CD4-positive, alpha-beta T cell treated with Interferon gamma for 1 hour (primary cell): ENCODE measurements around the gene OLIG3.

ENCODE experiments used
- DNase-seq: peaks from one replicate; pipeline ENCODE4 v3.0.0-alpha.2; 2020

The OLIG3 gene

GRCh38 chr6:137495703-137496336, 1.6 kb upstream of the OLIG3 start:
- no peak for DNase-seq

GRCh38 chr6:137494988-137495702, 951 bp upstream of the OLIG3 start:
- no peak for DNase-seq

DNA sequence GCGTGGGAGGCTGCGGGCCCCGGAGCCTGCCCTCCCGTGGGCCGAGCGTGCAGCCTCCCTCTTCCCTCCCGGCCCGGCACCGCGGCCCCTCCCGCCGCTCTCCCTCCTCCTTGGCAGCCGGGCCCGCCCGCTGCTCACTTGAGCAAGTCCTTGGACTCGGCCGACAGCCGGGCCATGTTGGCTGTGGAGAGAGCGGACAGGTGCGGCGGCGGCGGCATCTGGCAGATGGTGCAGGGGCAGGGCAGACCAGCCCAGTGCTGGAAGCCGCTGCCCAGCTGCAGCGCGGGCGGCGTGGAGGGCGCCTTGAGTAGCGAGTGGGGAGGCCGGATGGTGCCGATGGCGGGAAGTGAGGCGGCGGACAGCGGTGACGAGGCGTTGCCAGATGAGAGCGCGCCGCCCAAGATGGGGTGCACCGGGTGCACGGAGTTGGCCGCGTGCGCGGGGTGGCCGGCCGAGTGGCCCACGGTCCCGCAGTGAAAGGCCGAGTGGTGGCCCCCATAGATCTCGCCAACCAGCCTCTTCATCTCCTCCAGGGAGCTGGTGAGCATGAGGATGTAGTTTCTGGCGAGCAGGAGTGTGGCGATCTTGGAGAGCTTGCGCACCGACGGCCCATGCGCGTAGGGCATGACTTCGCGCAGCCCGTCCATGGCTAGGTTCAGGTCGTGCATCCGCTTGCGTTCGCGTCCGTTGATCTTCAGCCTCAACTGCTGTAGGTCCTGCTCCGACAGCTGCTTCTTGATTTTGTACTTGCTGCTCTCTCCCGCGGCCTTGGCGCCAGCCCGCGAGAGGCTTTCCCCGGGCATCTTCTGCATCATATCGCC, 766 bp downstream of the OLIG3 start:
- no peak for DNase-seq

DNA sequence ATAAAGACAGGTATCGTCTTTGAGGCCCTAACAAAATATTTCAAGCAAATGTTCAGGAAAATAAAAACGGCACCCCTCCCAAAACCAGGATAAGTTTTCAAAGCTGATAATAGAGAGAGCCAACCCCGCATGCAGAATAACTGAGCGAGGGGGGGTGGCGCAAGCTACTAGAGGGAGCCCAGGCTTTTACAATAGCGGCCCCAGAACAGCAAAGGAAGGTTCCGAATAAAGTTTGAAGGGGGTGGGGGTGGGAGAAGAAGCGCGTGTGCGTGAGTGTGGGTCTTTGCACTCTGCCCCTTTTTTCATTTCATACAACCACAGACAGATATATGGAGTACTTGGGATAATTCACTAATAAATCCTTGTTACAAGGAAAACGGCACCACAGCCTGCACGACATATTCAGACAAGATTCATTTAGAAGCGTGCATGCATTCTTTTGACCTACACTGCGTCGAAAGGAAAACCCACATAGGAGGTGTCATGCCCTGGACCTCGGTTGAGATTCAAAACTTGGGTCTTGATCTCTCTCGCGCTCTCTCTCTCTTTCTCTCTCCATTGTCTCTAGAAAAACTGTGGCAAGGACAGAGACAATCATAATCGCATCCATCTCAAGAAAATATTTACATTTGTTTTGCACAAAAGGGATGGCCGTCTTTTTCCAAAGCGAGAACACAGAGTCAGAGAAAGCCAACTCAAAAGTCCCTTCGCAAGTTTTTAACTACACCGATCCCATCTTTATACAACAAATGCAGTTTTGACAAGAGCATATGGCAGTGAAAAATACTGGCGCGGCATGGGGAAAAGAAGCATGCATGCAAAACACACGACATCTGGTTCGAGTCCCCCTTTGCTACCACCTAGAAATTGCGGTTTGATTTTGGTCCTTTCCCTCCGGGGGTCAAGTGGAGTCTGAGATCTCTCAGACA, 1.6 kb downstream of the OLIG3 start:
- DNase-seq: no peak

DNA sequence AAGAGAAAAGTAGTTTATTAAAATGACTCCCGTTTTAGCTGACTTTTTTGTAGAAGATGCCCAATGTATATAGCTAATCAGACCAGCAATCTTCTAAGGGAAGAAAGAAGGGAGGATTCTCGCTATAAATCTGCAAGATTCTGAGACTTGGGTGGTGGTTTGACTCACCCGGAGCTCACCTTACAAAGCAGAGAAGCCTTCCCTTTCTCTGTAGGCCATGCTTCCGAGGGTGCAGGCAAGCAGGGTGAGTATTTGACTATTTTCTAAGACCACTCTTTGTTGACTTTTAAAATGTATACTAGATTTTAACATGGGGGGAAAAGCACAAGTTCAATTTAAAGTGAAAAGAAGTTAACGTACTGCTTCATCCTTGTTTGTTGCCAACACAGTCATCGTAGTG, 2.7 kb downstream of the OLIG3 start:
- no peak for DNase-seq

DNA sequence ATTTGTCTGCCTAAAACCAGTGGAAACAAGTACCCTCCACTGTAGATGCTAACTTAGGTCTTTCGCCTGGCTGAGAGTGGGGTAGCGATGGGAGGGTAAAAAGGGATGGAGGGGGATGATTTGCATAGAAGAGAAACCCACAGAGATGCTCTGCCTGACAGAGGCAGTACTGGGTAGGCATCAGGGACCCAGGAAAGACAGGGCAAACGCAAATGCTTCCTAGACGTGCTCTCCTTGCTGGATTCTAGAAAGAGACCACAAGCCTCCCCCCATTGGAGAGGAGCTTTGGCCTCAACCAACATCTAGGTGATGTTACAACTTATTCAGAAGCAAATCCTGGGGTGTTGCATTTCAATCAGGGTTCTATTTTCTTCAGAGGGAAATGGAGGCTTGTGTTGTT, 3.2 kb downstream of the OLIG3 start:
- no peak for DNase-seq

GRCh38 chr6:137490006-137490905, 3.9 kb downstream of the OLIG3 start:
- DNase-seq: no peak

- no peak for DNase-seq
Observed at GRCh38 chr6:137489046-137490005, 4.9 kb downstream of the OLIG3 start.

- DNase-seq: no peak
Observed at GRCh38 chr6:137488150-137489045, 5.8 kb downstream of the OLIG3 start.

DNA sequence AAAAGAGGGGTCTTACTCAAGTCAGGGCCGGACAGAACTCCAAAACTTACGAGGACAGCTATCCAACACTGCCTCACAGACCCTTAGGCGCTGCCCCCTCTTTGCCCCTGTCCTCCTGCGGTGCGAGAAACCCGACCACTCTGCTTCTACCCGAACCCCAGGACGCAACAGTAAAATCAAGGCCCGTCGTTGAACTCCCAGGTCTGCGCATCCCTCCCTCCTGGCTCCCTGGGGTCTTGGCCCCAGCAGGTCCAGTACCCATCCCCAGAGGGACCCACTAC, 6.4 kb downstream of the OLIG3 start:
- no peak for DNase-seq

GRCh38 chr6:137487181-137487868, 6.9 kb downstream of the OLIG3 start:
- DNase-seq: no peak

GRCh38 chr6:137486416-137486815, 7.8 kb downstream of the OLIG3 start:
- DNase-seq: no peak

- no peak for DNase-seq
Observed at GRCh38 chr6:137480431-137480830, 13.8 kb downstream of the OLIG3 start.

DNA sequence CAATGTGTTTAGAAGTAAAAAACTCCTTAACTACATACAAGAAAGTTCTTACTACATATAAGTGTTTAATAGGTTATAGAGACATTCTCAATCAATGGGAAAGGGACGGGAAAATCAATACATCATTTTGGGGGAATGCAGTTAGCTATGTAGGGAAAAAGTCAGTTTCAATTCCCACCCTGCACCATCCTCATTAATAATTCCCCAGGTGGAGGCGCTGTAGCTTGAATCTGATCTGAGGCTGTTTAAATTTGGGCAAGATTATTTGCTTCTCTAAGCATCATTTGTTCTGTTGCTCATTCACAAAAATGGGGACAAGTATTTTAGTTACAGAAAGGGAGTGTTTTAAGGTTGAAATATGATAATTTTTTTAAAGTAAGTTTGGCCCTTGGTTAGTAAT, 19.1 kb downstream of the OLIG3 start:
- DNase-seq: no peak

- no peak for DNase-seq
Observed at GRCh38 chr6:137473598-137473997, 20.6 kb downstream of the OLIG3 start.

DNA sequence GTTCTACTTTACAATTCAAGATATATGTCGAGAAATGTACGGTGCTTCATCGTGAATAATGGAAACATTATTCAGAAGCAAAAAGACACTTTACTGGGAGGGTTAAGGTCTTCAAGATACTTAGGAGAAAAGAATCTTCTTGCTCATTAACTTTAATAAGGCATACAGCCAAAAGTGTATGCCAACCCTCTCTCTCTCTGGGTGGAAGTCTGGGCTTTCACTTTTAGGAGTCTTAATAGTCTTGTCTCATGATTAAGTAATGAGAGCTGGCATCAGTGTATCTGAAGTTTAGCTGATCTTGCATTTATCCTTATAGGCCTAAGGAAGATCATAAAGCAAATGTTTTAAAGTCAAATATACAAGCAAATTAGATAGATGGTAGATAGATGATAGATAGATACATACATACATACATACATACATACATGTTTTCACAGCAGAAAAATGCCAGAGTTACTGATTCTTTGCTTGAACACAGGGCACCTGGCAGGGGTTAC, 21.5 kb downstream of the OLIG3 start:
- no peak for DNase-seq

DNA sequence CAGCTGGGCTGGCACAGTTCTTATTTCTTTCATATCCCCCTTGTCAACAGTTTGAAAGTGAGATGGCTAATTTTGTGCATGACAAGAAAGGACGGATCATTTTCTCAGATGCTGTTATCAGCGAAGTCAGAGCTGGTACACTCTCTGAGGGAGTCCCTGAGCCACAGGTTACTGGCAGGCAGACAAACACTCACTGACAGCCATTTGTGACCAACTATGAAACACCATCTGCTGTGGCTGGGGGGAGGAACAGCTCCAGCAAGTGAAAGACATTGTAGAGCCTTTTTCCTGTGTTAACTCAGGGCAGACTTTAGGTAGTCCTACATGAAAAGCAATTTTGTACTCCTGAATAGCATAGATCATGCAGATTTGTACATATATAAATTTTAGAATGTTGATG, 22.2 kb downstream of the OLIG3 start:
- no peak for DNase-seq

DNA sequence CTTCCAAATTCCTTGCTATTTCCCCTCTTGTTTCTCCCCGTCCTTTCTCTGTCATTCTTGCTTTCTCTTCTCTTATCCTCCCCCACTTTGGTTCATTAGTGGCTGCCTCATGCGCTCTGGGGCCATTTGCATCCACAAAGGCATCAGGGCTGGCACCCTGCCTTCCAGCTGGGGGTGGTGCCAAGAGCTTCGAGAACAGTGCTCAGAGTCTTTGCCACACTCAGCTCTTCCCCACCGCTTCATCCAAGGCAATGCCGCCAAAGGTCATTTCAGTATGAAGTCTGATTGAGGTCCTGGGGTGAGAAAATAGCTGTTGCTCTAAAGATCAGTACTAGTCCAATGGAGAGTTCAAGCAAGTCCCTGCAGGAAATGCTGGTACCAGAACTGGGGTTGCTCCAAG, 22.7 kb downstream of the OLIG3 start:
- no peak for DNase-seq

- DNase-seq: no peak
Observed at GRCh38 chr6:137467211-137467610, 27.0 kb downstream of the OLIG3 start.
